K562 (cell line): ENCODE results near the gene AGBL1.

Experiments used
- CAMTA2 ChIP-seq: fragments of 250-450 bp; sonication (Bioruptor Pico); conservative IDR thresholded peaks from 2 replicates; pipeline ENCODE4 v1.5.1; 2022
- EZH2 ChIP-seq: IDR thresholded peaks from 2 replicates; pipeline ENCODE4 v1.6.1; 2012; ENCODE audit warnings: low read depth, mild to moderate bottlenecking, inconsistent platforms, low read length, borderline replicate concordance
- GTF2F1 ChIP-seq: IDR thresholded peaks from 2 replicates; pipeline ENCODE4 v1.6.1; 2011; ENCODE audit warnings: low read depth, low read length, improper control_type of control experiment
- ILF3 ChIP-seq: fragments of 450-650 bp; IDR thresholded peaks from 2 replicates; pipeline ENCODE4 v1.6.1; 2018; ENCODE audit warnings: antibody characterized with exemption, mild to moderate bottlenecking, moderate library complexity, borderline replicate concordance
- NRF1 ChIP-seq, 2 experiments: fragments of 450-650 bp; IDR thresholded peaks in 1 of 2; conservative IDR thresholded peaks in 1 of 2; 2 replicates each; pipeline ENCODE4 v1.6.1; 2014; ENCODE audit warnings: mild to moderate bottlenecking in 2 of 2
- PCBP2 ChIP-seq: fragments of 200-400 bp; formaldehyde crosslinking; IDR thresholded peaks from 2 replicates; pipeline ENCODE4 v1.6.1; 2018; ENCODE audit warnings: low read length, low read depth, mild to moderate bottlenecking, moderate library complexity; ENCODE audit not compliant: poor library complexity, severe bottlenecking
- POLR3G ChIP-seq: IDR thresholded peaks from 2 replicates; pipeline ENCODE4 v1.6.1; 2011; ENCODE audit not compliant: insufficient read length, insufficient replicate concordance; ENCODE audit errors: extremely low read depth
- RFX5 ChIP-seq: IDR thresholded peaks from 2 replicates; pipeline ENCODE4 v1.6.1; 2011; ENCODE audit warnings: low read depth, mild to moderate bottlenecking, improper control_type of control experiment, low read length
- SMARCB1 ChIP-seq: IDR thresholded peaks from 2 replicates; pipeline ENCODE4 v1.6.1; 2011; ENCODE audit warnings: improper control_type of control experiment, low read depth; ENCODE audit not compliant: insufficient read length
- ZKSCAN1 ChIP-seq: fragments of 150-350 bp; IDR thresholded peaks from 2 replicates; pipeline ENCODE4 v1.6.1; 2016; ENCODE audit warnings: low read depth, low read length
- TF ChIP-seq, protein P1 (sequence below): fragments of 450-650 bp; IDR thresholded peaks from 2 replicates; pipeline ENCODE4 v1.6.1; 2017; ENCODE audit warnings: antibody characterized with exemption
- TF ChIP-seq, protein P2 (sequence below), 3 experiments: IDR thresholded peaks in 2 of 3; conservative IDR thresholded peaks in 1 of 3; 2 replicates each; pipeline ENCODE4 v1.5.1; 2011 to 2012; ENCODE audit warnings: low read length in 3 of 3, mild to moderate bottlenecking in 3 of 3, control low read depth in 2 of 3, improper control_type of control experiment in 1 of 3, inconsistent platforms in 1 of 3, low read depth in 1 of 3, mixed read lengths in 1 of 3, moderate library complexity in 1 of 3; ENCODE audit not compliant: insufficient read depth in 2 of 3
- TF ChIP-seq, protein P3 (sequence below): fragments of 150-350 bp; IDR thresholded peaks from 2 replicates; pipeline ENCODE4 v1.6.1; 2014; ENCODE audit warnings: low read depth, mild to moderate bottlenecking, low read length, borderline replicate concordance
- TF ChIP-seq, protein P4 (sequence below): fragments of 250-450 bp; sonication (Bioruptor Pico); IDR thresholded peaks from 2 replicates; pipeline ENCODE4 v1.5.0; 2020; ENCODE audit warnings: mild to moderate bottlenecking, borderline replicate concordance

DNA sequence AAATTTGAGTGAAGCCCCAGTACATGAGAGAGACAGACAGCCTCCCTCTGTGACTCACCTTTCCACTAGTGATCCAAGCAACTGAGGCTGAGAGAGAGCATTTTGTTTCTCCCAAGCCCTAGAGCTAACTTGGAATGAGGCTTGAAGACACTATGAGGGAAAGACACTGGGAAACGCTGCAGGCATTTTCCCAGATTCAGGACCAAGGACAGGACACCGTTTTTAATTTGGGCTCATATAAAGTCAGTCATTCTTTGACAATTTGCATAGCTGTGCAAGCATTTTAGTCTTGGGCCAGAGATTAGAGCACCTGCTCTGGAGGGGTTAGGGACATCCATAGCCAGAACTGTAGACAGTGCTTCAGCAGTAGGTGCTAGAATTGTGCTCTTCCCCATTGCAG is 249.0 kb downstream of the AGBL1 start:
- TF ChIP-seq PCBP2 = no peak
- TF ChIP-seq EZH2 = no peak
- TF ChIP-seq, protein P1, sequence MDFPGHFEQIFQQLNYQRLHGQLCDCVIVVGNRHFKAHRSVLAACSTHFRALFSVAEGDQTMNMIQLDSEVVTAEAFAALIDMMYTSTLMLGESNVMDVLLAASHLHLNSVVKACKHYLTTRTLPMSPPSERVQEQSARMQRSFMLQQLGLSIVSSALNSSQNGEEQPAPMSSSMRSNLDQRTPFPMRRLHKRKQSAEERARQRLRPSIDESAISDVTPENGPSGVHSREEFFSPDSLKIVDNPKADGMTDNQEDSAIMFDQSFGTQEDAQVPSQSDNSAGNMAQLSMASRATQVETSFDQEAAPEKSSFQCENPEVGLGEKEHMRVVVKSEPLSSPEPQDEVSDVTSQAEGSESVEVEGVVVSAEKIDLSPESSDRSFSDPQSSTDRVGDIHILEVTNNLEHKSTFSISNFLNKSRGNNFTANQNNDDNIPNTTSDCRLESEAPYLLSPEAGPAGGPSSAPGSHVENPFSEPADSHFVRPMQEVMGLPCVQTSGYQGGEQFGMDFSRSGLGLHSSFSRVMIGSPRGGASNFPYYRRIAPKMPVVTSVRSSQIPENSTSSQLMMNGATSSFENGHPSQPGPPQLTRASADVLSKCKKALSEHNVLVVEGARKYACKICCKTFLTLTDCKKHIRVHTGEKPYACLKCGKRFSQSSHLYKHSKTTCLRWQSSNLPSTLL = no peak
- TF ChIP-seq SMARCB1 = no peak
- TF ChIP-seq, protein P2, sequence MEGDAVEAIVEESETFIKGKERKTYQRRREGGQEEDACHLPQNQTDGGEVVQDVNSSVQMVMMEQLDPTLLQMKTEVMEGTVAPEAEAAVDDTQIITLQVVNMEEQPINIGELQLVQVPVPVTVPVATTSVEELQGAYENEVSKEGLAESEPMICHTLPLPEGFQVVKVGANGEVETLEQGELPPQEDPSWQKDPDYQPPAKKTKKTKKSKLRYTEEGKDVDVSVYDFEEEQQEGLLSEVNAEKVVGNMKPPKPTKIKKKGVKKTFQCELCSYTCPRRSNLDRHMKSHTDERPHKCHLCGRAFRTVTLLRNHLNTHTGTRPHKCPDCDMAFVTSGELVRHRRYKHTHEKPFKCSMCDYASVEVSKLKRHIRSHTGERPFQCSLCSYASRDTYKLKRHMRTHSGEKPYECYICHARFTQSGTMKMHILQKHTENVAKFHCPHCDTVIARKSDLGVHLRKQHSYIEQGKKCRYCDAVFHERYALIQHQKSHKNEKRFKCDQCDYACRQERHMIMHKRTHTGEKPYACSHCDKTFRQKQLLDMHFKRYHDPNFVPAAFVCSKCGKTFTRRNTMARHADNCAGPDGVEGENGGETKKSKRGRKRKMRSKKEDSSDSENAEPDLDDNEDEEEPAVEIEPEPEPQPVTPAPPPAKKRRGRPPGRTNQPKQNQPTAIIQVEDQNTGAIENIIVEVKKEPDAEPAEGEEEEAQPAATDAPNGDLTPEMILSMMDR (IDR thresholded peaks at IDR 0.05 in 2 of 3, conservative IDR thresholded peaks at IDR 0.05 in 1 of 3; ENCODE audit: insufficient read depth in 2 of 3, low read depth in 1 of 3, low read length in 3 of 3) = no peak
- TF ChIP-seq ZKSCAN1 = no peak
- TF ChIP-seq, protein P3, sequence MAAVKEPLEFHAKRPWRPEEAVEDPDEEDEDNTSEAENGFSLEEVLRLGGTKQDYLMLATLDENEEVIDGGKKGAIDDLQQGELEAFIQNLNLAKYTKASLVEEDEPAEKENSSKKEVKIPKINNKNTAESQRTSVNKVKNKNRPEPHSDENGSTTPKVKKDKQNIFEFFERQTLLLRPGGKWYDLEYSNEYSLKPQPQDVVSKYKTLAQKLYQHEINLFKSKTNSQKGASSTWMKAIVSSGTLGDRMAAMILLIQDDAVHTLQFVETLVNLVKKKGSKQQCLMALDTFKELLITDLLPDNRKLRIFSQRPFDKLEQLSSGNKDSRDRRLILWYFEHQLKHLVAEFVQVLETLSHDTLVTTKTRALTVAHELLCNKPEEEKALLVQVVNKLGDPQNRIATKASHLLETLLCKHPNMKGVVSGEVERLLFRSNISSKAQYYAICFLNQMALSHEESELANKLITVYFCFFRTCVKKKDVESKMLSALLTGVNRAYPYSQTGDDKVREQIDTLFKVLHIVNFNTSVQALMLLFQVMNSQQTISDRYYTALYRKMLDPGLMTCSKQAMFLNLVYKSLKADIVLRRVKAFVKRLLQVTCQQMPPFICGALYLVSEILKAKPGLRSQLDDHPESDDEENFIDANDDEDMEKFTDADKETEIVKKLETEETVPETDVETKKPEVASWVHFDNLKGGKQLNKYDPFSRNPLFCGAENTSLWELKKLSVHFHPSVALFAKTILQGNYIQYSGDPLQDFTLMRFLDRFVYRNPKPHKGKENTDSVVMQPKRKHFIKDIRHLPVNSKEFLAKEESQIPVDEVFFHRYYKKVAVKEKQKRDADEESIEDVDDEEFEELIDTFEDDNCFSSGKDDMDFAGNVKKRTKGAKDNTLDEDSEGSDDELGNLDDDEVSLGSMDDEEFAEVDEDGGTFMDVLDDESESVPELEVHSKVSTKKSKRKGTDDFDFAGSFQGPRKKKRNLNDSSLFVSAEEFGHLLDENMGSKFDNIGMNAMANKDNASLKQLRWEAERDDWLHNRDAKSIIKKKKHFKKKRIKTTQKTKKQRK = no peak
- no peak for TF ChIP-seq NRF1 (conservative IDR thresholded peaks at IDR 0.05 in 1 of 2, IDR thresholded peaks at IDR 0.05 in 1 of 2)
- no peak for TF ChIP-seq ILF3
- no peak for TF ChIP-seq RFX5
- no peak for TF ChIP-seq CAMTA2
- TF ChIP-seq, protein P4, sequence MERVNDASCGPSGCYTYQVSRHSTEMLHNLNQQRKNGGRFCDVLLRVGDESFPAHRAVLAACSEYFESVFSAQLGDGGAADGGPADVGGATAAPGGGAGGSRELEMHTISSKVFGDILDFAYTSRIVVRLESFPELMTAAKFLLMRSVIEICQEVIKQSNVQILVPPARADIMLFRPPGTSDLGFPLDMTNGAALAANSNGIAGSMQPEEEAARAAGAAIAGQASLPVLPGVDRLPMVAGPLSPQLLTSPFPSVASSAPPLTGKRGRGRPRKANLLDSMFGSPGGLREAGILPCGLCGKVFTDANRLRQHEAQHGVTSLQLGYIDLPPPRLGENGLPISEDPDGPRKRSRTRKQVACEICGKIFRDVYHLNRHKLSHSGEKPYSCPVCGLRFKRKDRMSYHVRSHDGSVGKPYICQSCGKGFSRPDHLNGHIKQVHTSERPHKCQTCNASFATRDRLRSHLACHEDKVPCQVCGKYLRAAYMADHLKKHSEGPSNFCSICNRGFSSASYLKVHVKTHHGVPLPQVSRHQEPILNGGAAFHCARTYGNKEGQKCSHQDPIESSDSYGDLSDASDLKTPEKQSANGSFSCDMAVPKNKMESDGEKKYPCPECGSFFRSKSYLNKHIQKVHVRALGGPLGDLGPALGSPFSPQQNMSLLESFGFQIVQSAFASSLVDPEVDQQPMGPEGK (CRISPR knock-in tag) = no peak
- TF ChIP-seq POLR3G = no peak
- no peak for TF ChIP-seq GTF2F1
